ENCODE data around the gene SURF2.
"Not testable (repeated sequence)": the region's sequence is repeated elsewhere in the genome, so short reads cannot be mapped to it uniquely, and the experiment has no call there.

Gene SURF2

DNA sequence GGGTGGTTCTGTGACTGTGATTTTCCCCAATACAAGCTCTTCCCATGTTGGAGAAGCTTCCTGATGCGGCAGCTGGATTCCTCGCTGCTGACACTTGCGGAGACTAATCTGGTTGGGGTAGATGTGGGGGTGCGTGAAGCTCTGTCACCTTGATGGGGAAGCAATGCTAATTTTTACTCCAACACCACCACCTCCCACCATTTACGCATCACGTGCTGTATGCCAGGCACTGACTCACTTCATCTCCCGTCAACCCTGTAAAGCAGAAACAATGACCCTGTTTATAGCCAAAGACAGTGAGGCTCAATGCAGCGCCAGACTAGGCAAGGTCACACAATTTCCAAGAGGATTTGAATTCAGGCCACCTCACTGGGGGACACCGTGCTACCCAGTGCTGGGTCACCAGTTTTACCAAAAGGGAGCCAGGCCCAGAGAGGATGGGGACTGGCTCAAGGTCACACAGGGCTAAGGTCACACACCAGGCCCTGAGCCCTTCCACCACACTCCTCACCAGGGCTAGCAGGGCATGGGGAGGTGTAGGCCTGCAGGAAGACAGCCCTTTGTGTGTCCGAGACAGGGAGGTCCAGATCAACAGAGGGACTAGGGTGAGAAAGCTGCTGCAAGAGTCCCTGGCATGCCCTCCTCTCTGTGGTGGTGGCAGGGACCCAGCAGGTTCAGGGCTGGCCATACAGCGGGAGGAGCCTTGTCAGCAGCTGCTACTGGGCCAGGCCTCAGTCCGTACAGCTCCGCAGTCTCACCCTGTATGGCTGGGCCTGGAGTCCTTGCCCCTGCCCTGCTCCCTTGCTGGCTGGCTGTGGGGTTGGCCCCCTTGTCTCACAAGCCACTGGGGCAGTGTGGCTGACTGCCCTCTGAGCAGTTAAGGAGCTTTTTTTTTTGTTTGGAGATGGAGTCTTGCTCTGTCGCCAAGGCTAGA lies 23.1 kb downstream of the SURF2 start:
- no peak for DNase-seq

DNA sequence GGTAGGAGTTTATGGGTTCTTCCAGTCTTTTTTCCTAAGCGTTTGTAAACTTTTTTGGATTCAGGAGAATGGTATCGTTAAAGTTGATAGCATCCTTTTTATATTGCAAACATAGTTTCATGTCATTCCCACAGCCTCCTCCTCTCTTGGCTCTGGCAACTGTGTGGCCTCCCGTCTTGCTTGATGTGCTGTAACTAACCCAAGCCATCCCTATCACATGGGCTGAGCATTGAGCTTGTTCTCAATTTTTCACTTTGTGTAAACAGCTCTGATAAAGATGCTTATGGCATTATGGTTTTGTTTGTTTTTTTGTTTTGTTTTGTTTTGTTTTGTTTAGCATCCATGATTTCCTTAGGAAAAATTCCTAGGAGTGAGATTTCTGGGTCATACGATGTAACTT lies 24.4 kb downstream of the SURF2 start:
- DNase-seq, result no peak

DNA sequence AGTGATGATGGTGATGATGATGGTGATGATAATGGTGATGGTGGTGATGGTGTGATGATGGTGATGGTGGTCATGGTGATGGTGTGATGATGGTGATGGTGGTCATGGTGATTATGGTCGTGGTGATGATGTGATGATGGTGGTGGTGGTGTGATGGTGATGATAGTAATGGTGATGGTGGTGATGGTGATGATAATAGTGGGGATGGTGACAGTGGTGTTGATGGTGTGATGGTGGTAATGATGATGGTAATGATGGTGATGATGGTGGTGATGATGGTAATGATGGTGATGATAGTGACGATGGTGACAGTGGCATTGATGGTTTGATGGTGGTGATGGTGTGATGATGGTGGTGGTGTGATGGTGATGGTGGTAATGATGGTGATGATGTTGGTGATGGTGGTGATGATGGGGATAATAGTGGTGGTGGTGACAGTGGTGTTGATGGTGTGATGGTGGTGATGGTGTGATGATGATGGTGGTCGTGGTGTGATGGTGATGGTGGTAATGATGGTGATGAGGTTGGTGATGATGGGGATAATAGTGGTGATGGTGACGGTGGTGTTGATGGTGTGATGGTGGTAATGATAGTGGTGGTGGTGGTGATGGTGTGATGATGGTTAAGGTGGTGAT lies 26.3 kb downstream of the SURF2 start:
- no peak for DNase-seq

DNA sequence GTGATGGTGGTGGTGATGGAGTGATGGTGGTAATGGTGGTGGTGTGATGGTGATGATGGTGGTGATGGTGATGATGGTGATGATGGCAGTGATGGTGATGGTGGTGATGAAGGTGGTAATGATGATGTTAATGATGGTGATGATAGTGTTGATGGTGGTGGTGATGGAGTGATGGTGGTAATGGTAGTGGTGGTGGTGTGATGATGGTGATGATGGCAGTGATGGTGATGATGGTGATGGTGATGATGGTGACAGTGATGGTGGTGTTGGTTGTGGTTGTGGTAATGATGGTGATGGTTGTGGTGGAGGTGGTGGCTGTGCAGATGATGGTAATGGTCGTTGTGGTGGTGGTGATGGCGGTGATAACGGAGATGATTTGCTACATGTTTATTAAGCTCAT lies 27.1 kb downstream of the SURF2 start:
- DNase-seq, result no peak

- DNase-seq, result no peak
Measured at GRCh38 chr9:133384736-133385321, 28.5 kb downstream of the SURF2 start.

DNA sequence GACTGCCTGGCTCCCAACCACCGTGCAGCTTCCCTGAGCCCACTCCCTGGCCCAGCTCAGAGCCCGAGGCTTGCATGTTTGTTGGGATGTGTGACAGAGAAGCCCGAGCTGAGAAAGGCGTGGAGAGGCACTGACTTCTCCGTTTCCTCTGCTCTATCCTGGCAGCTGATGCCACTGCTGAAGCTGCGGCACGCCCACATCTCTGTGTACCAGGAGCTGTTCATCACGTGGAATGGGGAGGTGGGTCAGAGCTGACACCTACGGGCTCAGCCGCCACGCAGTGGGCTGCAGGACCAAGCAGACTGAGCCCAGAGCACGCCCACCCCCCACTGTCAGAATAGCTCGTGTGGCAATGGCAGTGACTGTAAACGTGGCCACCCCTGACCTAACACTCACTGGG lies 29.1 kb downstream of the SURF2 start:
- DNase-seq, result no peak

- DNase-seq, result no peak
Measured at GRCh38 chr9:133386338-133386737, 30.0 kb downstream of the SURF2 start.

DNA sequence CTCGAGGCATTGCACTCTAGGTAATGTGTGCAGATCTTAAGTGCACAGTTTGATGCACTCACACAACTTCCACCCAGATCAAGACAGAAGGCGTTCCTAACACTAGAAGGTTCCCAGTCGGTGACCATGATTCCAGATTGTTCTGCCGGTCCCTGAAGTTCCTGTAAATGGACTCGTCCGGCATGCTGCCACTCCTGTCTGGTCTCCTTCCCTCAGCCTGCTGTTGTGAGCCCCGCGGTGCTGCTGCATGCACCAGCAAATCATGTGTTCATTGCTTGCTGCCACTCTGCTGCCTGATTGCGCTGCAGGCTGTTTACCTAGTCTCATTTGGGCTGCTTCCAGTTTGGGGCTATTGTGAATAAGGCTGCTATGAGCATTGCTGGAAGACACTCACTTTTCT lies 31.3 kb downstream of the SURF2 start:
- no peak for DNase-seq

DNA sequence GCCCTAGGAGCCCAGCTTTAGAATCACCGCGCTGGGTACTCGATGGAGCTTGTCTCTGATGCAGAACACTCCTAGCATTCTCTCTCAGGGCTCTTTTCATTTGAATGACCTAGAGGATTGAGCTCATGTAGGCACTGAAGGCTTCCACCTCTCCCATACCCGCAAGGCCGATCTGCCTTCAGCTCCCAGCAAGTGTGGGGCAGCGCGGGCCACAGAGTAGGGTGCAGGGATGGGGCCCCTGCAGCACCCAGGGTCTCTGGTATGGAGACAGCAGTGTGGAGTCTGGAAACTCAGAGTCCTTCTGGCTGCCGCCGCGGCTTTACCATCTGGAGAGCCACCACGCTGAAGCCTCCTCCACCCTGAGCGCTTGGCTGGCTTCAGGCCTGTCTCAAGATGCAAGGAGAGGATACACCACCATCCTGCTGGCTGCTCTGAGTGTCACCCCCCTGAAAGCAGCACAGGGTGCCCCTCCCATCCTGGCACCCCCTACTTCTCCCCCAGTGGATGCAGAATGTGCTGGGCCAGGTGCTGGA lies 32.7 kb downstream of the SURF2 start:
- DNase-seq, result no peak

DNA sequence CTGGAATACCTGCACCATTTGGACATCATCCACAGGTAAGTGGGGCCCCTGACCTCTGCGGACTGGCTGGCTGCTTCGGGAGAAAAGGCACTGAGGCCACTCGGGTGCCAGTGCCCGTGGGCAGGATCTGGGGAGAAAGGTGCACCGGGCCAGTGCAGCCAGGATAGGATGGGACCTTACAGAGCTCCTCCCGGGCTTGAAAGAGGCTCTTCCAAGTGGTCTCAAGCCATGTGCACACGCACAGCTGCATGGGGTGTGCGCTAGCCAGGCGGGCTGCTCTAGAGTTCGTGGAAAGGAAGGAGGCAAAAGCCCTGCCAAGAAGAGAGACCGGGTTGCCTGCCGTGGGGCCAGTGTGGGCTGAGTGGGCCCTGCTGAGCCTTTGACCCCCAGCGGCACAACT lies 33.2 kb downstream of the SURF2 start:
- DNase-seq, result no peak

DNA sequence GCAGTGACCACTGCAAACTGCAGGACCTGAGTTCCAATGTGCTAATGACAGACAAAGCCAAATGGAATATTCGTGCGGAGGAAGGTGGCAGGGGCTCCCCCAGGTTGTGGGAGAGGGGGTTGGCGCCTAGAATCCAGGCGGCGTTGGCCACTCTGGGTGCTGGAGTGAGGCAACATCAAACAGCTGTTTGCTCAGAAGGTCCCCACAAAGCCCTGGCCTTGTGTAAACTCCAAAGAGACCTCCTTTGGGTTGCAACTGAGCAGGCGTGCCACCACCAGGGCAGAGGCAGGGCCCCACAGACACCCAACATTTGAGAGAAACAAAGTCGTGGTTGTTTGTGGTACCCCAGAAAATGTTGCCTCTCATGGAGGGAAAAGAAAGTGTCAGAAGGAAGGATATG lies 34.4 kb downstream of the SURF2 start:
- DNase-seq, result no peak

DNA sequence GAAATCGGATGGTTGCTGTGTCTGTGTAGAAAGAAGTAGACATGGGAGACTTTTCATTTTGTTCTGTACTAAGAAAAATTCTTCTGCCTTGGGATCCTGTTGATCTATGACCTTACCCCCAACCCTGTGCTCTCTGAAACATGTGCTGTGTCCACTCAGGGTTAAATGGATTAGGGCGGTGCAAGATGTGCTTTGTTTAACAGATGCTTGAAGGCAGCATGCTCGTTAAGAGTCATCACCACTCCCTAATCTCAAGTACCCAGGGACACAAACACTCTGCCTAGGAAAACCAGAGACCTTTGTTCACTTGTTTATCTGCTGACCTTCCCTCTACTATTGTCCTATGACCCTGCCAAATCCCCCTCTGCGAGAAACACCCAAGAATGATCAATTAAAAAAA lies 35.1 kb downstream of the SURF2 start:
- DNase-seq, result not testable (repeated sequence)

- not testable (repeated sequence) for DNase-seq
Measured at GRCh38 chr9:133392308-133392707, 36.0 kb downstream of the SURF2 start.

DNA sequence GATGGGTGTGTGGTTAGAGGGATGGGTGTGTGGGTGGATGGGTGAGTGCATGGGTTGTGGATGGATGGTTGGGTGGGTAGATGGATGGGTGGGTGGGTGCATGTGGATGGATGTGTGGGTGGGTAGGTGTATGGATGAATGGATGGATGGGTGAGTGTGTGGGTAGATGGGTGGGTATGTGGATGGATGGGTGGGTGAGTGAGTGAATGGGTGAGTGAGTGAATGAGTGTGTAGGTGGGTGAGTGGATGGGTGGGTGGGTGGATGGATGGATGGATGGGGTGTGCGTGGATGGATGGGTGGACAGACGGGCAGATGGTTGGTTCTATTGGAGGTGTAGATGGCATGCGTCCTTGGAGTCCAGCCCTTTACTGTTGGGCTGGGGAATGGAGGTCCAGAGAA lies 37.0 kb downstream of the SURF2 start:
- no peak for DNase-seq

DNA sequence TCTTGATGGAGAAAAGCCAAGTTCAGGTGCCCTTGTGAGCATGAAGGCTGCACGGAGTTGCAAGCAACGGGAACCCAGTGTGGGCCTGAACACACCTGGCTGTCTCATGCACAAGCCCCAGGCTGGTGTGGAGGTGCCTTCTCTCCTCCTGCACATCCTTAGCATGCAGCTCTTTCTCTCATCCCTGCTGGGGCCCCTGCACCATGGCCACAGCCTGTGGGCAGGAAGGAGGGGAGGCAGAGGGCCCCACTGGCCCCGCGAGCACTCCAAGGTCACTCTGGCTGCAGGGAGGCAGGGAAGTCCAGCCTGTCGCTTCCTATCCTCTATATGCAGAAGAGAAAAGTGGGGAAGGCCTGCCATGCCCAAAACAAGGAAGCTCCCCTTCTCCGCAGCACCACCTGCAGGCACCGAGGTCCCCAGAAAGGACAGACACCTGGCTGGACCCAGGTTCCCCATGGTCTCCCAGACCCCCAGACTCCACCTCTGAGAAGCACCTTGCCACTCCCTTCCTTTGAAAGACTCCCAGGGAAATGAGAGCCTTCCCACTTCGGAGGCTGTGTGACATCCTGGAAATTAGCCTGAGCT lies 38.4 kb downstream of the SURF2 start:
- no peak for DNase-seq

- DNase-seq, result no peak
Measured at GRCh38 chr9:133396952-133397351, 40.6 kb downstream of the SURF2 start.

DNA sequence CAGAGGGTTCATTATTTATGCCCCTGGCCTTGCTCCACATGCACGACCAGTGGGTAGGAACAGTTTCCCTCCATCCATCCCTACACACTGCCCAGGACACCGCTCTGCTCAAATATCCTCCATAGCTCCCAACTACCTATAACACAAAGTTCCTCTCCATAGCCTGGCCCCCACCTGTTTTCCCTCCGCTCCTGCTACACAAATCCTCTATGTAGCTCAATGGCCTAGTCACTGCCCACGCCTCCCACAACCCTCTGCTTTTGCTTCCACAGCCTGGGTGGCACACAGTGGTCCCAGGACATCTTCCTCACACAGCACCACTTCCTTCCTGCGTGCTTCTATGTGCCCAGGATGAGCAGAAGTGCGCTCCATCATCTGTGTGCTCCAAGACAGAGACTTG lies 41.0 kb downstream of the SURF2 start:
- no peak for DNase-seq

GRCh38 chr9:133397895-133398294 lies 41.5 kb downstream of the SURF2 start:
- DNase-seq, result no peak

GRCh38 chr9:133400292-133400691 lies 43.9 kb downstream of the SURF2 start:
- no peak for DNase-seq

DNA sequence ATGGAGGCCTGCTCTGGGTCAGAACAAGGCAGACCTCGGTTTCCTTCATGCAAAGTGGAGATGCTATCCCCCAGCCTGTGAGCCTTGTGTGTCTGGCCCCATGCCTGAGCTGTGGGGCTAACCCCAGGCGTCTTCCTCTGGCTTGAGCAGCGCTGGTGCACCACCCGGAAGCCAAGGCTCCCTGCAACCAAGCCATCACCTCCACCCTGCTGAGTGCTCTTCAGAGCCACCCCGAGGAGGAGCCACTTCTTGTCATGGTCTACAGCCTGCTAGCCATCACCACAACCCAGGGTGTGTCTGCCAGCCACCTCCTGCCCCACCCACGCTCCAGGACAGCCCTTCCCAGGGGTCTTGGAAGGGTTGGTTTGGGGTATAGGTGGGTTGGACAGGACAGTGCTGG lies 45.2 kb downstream of the SURF2 start:
- DNase-seq, result no peak

DNA sequence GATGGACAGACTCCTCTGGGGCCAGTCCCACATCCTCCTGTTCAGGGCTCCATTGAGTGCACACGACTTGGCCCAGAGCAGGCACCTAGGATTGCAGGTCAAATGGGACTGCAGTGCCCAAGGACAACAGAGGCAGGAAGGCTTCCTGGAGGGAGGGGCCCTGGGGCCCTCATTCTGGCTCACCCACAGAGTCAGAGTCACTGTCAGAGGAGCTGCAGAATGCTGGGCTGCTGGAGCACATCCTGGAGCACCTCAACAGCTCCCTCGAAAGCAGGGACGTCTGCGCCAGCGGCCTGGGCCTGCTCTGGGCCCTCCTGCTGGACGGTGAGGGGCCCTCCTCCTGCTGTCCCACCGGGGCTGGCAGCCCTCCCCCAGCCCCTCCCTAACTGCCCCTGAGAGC lies 46.3 kb downstream of the SURF2 start:
- DNase-seq, result no peak

GRCh38 chr9:133403766-133404453 lies 47.6 kb downstream of the SURF2 start:
- no peak for DNase-seq

- DNase-seq, result no peak
Measured at GRCh38 chr9:133404454-133405002, 48.2 kb downstream of the SURF2 start.
